A673 (cell line): ENCODE data around the gene SLF1. TPM values are rescaled to one million over a fixed set of nuclear protein-coding genes. Genes with fewer than 3 reads are reported as not detected.

Source experiments
- BruUV-seq: library from RNA; stranded (reverse); fragments of 400-500 nt; replicated peaks from 2 replicates; lab custom pipeline; 2021; lab: Mats Ljungman, UMichigan
- CTCF ChIA-PET: fragments of 300-600 bp; sonication (Branson Sonifier 250); formaldehyde crosslinking; loops from one replicate; lab custom pipeline; 2022; ENCODE audit warnings: antibody characterized with exemption; lab: Charles Lee
- POLR2A ChIA-PET: fragments of 300-600 bp; sonication (Branson Sonifier 250); formaldehyde crosslinking; loops from one replicate; lab custom pipeline; 2022; ENCODE audit warnings: antibody characterized with exemption; ENCODE audit not compliant: low non-redundant PET; lab: Charles Lee
- DNase-seq: peaks from one replicate; pipeline ENCODE4 v3.0.0-alpha.2; 2015; ENCODE audit warnings: low spot score
- H3K27ac ChIP-seq: fragments of 200-600 bp; sonication (generic); 2 replicates; pipeline ENCODE4 v1.5.1; 2016; ENCODE audit warnings: mixed run types, low read depth, mild to moderate bottlenecking, mixed read lengths, antibody characterized with exemption, low read length; ENCODE audit not compliant: poor library complexity, severe bottlenecking
- H3K27me3 ChIP-seq: fragments of 200-600 bp; sonication (generic); replicated peaks from 2 replicates; pipeline ENCODE4 v1.6.1; 2017; ENCODE audit warnings: mixed run types, low read depth, mild to moderate bottlenecking, mixed read lengths, antibody characterized with exemption, low read length; ENCODE audit not compliant: insufficient read depth, poor library complexity
- H3K36me3 ChIP-seq: fragments of 200-600 bp; sonication (generic); 2 replicates; pipeline ENCODE4 v1.6.1; 2016; ENCODE audit warnings: mixed run types, mild to moderate bottlenecking, mixed read lengths, antibody characterized with exemption, low read length; ENCODE audit not compliant: insufficient read depth, poor library complexity, severe bottlenecking
- H3K4me1 ChIP-seq: fragments of 200-600 bp; sonication (generic); 2 replicates; pipeline ENCODE4 v1.6.1; 2017; ENCODE audit warnings: mixed run types, mild to moderate bottlenecking, mixed read lengths, antibody characterized with exemption, low read length; ENCODE audit not compliant: insufficient read depth, poor library complexity, severe bottlenecking
- H3K4me3 ChIP-seq: fragments of 200-600 bp; sonication (generic); 2 replicates; pipeline ENCODE4 v1.5.1; 2016; ENCODE audit warnings: low read depth, mixed run types, mild to moderate bottlenecking, mixed read lengths, low read length; ENCODE audit not compliant: poor library complexity, severe bottlenecking
- H3K9me3 ChIP-seq: fragments of 200-600 bp; sonication (generic); 2 replicates; pipeline ENCODE4 v1.6.1; 2016; ENCODE audit warnings: mixed run types, low read depth, mild to moderate bottlenecking, mixed read lengths, antibody characterized with exemption, low read length; ENCODE audit not compliant: poor library complexity, severe bottlenecking
- EZH2 ChIP-seq: fragments of 200-600 bp; sonication (generic); IDR thresholded peaks from 2 replicates; pipeline ENCODE4 v1.6.1; 2017; ENCODE audit warnings: borderline replicate concordance, low read depth, mild to moderate bottlenecking, mixed read lengths, antibody characterized with exemption, low read length; ENCODE audit not compliant: poor library complexity, severe bottlenecking
- intact Hi-C: fragments of 100-400 bp; cut with micrococcal nuclease; formaldehyde crosslinking; loops from one replicate; pipeline ENCODE4 v1.10.0; 2022; ENCODE audit not compliant: unreplicated experiment
- total RNA-seq: library from RNA; stranded (reverse); gene quantifications from 2 replicates; pipeline ENCODE4 v1.2.3, GENCODE V29; 2021
- TF ChIP-seq, protein P1 (sequence below): fragments of 300-800, 200-600 bp; sonication (generic); conservative IDR thresholded peaks from 2 replicates; pipeline ENCODE4 v1.5.1; 2017; ENCODE audit warnings: low read depth, mild to moderate bottlenecking, antibody characterized with exemption, low read length, moderate library complexity, mixed read lengths

SLF1 gene
- total RNA-seq, 1 experiment from 2014 or later, result 21.6 TPM

DNA sequence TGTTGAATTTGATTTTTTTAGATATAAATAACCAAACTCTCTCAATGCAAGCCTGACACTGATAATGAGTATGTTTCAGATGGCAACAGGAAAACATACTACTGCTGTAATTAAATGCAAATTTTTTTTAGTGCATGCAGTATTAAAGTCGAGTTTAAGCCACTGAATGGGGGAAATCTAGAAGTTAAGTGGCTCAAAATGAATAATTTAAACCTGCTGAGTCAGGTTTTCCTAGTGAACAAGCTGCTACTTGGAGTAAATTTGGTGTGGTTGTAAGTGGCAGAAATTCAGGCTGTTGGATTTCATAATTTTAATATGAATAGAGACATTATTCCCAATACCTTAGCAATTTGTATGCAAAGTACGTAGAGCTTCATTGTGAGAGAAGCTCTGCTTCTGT is 121.8 kb downstream of the SLF1 start:
- CTCF ChIA-PET, result no interaction called here

DNA sequence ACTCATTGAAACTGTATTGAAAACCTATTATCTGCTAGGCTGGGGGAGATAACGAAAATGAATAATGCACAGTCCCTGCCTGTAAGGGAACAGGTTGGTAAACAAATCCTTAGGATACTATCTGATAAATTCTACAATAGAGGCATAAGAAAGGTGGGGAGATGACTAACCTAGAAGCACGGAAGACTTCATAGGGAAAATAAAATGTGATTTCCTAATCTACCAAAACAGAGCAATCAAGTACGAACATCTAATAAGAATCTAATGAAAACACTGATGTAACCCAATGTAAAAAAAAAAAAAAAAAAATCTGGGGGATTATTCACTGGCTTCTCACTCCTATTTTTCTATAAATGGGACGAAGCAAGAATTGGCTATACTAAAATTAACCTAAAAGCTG is 124.4 kb downstream of the SLF1 start:
- ChIA-PET CTCF (no interaction called here), POLR2A (no interaction called here)
- no peak overlapping the region for H3K4me3 ChIP-seq
- intact Hi-C loops, result no loop called here
- H3K27me3 ChIP-seq, result no peaks in the 10 kb centered on the region
- TF ChIP-seq, protein P1, sequence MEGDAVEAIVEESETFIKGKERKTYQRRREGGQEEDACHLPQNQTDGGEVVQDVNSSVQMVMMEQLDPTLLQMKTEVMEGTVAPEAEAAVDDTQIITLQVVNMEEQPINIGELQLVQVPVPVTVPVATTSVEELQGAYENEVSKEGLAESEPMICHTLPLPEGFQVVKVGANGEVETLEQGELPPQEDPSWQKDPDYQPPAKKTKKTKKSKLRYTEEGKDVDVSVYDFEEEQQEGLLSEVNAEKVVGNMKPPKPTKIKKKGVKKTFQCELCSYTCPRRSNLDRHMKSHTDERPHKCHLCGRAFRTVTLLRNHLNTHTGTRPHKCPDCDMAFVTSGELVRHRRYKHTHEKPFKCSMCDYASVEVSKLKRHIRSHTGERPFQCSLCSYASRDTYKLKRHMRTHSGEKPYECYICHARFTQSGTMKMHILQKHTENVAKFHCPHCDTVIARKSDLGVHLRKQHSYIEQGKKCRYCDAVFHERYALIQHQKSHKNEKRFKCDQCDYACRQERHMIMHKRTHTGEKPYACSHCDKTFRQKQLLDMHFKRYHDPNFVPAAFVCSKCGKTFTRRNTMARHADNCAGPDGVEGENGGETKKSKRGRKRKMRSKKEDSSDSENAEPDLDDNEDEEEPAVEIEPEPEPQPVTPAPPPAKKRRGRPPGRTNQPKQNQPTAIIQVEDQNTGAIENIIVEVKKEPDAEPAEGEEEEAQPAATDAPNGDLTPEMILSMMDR, result no peak
- no peak for TF ChIP-seq EZH2
- no peak overlapping the region for H3K27ac ChIP-seq
- no peaks in the 10 kb centered on the region for H3K9me3 ChIP-seq
- no peaks in the 10 kb centered on the region for H3K36me3 ChIP-seq
- no peak for DNase-seq
- H3K4me1 ChIP-seq, result peaks cover 6% of the 10 kb centered on the region
- no TSS peak for BruUV-seq

More for the DNA sequence above, 121.8 kb downstream of the SLF1 start:
- H3K36me3 ChIP-seq, result no peaks in the 10 kb centered on the region
- TF ChIP-seq EZH2, result no peak
- TF ChIP-seq, protein P1, result no peak
- H3K4me1 ChIP-seq, result peaks cover 6% of the 10 kb centered on the region
- peak; percentile 40 for DNase-seq
- H3K4me3 ChIP-seq, result no peak overlapping the region
- no peaks in the 10 kb centered on the region for H3K9me3 ChIP-seq
- H3K27me3 ChIP-seq, result no peaks in the 10 kb centered on the region
- H3K27ac ChIP-seq, result no peak overlapping the region
- POLR2A ChIA-PET, result no interaction called here
- intact Hi-C loops, result no loop called here
- BruUV-seq, result no TSS peak

DNA sequence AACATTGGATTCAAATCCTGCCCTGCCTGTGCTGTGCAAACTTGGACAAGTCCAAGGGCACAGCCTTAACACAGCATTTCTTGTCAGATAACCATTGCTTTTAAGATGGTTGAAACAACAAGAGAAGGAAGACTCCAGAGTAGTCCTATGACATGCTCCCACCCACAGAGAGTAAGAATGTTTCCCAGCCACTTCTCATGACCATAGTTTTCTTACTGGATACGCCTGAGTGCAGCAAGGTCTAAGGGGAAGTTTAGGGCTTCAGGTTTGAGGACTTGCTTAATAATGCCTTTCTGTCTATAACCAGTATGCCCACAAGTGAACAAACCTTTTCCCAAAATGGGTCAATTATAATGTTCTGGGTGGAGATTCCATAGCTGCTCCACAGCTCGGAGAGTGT is 126.4 kb downstream of the SLF1 start:
- POLR2A ChIA-PET, result no interaction called here
- DNase-seq, result no peak
- intact Hi-C loops, result no loop called here
- peaks cover 6% of the 10 kb centered on the region for H3K4me1 ChIP-seq
- no peaks in the 10 kb centered on the region for H3K27me3 ChIP-seq
- no peak overlapping the region for H3K4me3 ChIP-seq
- TF ChIP-seq, protein P1, result no peak
- no peak for TF ChIP-seq EZH2
- CTCF ChIA-PET, result no interaction called here
- no peaks in the 10 kb centered on the region for H3K36me3 ChIP-seq
- BruUV-seq, result no TSS peak
- H3K27ac ChIP-seq, result no peak overlapping the region
- no peaks in the 10 kb centered on the region for H3K9me3 ChIP-seq
